ENCODE measurements around the gene STK4.
"Not testable (repeated sequence)": the region's sequence is repeated elsewhere in the genome, so short reads cannot be mapped to it uniquely, and the experiment has no call there.

STK4 gene

GRCh38 chr20:45053430-45054351, 87.4 kb downstream of the STK4 start:
- DNase-seq (ENCODE audit: low read depth), result no peak

DNA sequence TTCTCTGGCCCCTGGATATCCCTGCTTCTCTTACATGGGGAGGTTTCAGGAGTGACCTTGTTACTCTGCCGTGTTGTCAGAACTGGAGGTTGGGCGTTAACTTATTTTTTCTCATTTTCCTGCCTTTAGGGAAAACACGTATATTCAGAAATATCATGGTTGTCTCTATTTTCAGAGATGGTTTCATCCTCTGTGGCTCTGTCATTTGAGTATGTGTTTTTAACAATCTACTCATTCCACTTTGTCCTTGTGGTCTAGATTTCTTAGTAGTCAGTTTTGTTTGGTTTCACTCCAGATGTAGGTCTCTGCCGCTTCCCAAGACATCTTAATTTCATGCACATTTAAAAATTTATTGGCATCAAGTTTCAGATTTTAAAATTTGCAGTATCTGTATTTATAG, 88.7 kb downstream of the STK4 start:
- no peak for DNase-seq (ENCODE audit: low read depth)

- DNase-seq (ENCODE audit: low read depth), result no peak
Measured at GRCh38 chr20:45056473-45057173, 90.3 kb downstream of the STK4 start.

GRCh38 chr20:45058168-45058850, 92.0 kb downstream of the STK4 start:
- DNase-seq (ENCODE audit: low read depth), result no peak

- no peak for DNase-seq (ENCODE audit: low read depth)
Measured at GRCh38 chr20:45059022-45059728, 92.9 kb downstream of the STK4 start.

GRCh38 chr20:45060294-45060693, 94.0 kb downstream of the STK4 start:
- DNase-seq (ENCODE audit: low read depth), result no peak

DNA sequence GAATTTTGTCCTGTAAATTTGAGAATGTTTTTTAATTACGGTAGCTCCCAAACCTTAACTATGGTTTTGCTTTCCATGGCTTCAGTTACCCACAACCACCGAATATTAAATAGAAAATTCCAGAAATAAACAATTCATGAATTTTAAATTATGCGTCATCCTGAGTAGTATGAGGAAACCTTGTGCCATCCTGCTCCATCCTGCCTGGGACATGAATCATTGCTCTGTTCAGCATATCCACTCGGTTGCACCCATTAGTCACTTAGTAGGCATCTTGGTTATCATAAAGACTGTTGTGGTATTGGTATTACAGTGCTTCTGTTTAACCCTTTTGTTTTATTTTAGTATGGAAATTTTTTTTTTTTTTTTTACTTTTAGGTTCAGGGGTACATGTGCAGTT, 94.9 kb downstream of the STK4 start:
- DNase-seq (ENCODE audit: low read depth), result peak; percentile 95

GRCh38 chr20:45063107-45063506, 96.8 kb downstream of the STK4 start:
- not testable (repeated sequence) for DNase-seq (ENCODE audit: low read depth)

DNA sequence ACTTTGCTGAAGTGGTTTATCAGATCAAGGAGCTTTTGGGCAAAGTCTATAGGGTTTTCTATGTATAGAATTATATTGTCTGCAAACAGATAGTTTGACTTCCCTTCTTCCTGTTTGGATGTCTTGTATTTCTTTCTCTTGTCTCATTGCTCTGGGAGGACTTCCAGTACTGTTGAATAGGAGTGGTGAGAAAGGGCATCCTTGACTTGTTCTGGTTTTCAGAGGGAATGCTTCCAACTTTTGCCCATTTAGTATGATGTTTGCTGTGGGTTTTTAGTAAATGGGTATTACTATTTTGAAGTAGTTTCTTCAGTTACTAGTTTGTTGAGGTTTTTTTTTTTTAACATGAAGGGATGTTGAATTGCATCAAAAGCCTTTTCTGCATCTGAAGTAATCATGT, 98.5 kb downstream of the STK4 start:
- no peak for DNase-seq (ENCODE audit: low read depth)

DNA sequence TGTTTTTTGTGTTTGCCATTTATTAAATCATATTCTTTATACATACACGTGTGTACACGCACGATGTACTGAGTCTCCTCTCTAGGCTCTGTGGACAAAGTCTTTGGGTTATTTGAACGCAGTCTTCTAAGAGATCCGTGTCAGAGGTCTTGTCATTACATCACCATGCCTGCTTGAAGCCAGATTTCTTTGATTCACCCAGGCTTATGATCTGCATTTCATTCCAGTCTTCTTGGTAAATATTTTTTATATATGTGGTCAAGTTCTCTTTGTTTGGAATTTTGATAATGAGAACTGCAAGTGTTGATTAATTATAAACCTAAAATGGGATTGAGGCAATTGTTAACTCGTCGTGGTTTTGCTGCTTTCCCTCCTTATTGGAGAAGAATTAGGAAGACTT, 100.1 kb downstream of the STK4 start:
- DNase-seq (ENCODE audit: low read depth), result no peak

- no peak for DNase-seq (ENCODE audit: low read depth)
Measured at GRCh38 chr20:45067087-45067486, 100.8 kb downstream of the STK4 start.

DNA sequence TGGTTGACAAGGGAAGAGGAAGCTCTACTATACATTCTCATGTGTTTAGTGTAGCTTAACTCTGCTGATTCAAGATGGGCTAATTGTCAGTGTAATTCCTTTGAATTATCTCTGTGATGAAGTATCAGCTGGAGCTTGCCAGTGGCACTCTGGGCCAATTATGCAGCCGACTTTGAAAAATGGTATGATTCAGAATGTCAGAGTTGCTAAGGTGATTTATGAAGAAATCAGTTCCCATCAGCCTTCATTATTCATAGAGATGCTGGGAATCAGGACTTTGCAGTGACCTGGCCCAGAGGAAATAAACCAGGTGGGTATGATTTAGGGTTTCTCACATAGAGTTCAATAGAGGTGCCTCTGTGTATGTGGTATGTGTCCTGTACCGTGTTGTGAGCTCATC, 101.2 kb downstream of the STK4 start:
- no peak for DNase-seq (ENCODE audit: low read depth)

DNA sequence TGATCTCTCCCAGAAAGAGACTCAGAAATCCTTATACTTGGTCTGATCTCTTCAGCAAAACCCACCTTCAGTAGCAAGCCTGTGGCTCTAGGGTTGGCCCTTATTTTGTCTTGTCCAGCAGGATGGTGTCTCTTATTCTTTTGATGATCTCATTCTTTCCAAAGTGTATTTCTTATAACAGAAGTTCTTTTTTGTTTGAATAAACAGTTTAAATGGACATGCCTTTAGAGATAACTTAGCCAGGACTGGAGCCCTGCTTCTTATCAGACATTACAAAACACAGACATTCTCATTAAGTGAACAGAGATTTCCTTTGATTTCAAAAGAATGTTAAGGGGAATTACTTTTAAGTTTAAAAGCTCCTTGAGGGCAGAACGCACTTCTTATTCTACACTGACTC, 102.9 kb downstream of the STK4 start:
- DNase-seq (ENCODE audit: low read depth), result no peak

DNA sequence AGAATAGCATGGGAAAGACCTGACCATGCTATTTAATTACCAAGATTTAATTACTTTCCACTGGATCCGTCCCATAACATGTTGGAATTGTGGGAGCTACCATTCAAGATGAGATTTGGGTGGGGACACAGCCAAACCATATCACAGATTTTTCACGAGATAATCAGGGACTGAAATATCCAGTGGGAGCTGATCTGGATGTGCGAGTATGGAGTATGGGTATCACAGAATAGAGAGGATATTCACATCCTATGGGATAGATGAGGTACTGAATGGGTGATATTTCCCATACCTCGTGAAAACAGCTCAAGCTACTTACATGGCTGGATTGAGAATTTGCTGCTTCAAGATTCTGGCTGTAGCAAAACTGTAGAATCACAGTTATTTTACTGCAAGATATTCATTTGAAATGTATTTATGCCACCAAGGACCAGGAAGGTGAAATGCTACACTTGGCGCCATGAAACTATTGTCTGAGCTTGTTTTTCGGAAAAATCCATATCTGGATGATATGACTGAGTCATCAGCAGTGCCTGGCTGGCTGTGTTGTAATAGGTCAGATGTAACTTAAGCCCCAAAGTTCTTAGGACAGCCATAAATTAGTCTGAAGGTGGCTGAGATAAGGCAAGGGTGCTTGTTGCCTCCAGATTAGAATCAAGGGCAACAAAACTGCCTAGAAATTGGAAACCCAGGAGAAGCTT, 104.8 kb downstream of the STK4 start:
- DNase-seq (ENCODE audit: low read depth), result no peak

DNA sequence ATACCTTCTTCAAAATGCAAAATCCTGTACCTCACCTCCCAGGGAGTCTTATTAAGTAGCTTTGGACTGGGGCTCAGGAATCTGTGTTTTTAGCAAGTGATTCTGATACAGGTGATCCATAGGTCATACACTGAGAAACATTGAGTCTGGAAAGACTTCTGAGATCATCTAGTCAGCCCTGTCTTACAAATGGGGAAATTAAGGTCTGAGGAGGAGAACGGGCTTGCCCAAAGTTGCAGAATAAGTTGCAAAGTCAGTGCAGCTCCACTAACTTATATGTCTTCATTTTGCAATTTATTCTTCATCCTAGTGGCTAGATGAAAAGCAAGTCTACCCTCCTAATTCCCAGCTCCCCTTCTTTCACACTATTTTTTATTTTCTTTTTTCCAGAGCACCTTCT, 105.8 kb downstream of the STK4 start:
- no peak for DNase-seq (ENCODE audit: low read depth)

GRCh38 chr20:45073221-45073620, 106.9 kb downstream of the STK4 start:
- DNase-seq (ENCODE audit: low read depth), result no peak

- no peak for DNase-seq (ENCODE audit: low read depth)
Measured at GRCh38 chr20:45077559-45077958, 111.2 kb downstream of the STK4 start.

DNA sequence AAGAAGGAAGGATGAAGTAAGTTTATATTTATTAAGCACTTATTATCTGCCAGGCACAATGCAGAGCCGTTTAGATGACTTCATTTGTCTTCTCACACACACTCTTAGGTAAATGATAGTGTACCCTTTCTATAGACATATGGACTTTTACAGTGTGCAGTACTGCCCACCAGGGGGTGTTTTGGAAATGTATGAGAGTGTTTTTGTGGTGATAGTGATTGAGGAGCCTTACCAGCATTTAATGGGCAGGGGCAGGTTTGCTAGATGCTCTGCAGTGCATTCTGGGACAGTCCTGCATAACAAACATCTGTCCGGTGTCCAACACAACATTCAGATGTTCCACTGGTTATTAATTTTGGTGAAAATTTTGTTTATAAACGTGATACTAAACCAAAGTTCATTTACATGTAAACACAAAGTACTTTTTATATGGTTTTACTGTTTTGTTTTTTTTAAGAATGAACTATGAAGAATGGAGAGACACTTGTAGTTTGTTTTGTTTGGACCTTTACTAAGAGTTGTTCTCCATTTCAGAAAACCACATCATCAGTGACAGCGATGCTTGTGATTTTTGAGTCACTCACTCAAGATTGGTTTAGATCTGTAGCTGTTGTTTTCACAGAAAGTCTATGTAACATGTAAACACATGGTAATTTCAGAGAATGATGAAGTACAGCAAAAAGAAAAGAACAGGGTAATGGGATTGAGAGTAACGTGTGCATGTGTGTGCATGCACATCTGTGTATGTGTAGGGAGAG, 114.7 kb downstream of the STK4 start:
- no peak for DNase-seq (ENCODE audit: low read depth)

DNA sequence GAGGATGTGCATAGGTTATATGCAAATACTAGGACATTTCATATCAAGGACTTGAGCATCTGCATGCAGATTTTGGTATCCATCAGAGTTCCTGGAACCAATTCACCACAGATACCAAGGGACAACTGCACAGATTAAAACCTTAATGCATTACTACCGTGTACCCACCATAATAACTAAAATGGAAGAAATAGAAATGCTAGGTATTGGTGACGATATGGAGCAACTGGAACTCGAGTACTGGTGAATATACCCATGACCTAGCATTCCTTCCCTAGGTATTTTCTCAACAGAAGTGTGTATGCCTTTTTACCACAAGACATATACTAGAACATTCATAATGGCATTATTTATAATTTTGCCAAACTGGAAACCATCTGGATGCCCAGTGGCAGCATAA, 116.2 kb downstream of the STK4 start:
- no peak for DNase-seq (ENCODE audit: low read depth)

DNA sequence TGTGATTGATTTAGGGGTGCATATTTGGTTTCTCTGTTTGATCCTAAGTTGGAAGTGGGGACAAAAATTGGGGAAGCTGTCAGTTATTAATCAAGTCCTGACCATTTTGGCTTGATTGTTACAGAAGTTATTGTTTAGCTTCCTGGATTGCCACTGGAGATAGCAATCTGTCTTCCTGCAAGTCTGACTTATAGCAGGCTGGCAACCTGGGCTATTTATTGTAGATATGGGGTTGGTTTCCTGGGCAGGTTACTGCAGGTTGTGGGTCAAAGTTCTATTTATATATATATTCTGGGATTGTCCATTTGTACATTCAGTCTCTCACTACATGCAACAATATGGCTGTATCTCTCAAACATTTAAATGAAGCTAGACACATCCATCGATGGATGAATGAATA, 116.8 kb downstream of the STK4 start:
- DNase-seq (ENCODE audit: low read depth), result no peak

DNA sequence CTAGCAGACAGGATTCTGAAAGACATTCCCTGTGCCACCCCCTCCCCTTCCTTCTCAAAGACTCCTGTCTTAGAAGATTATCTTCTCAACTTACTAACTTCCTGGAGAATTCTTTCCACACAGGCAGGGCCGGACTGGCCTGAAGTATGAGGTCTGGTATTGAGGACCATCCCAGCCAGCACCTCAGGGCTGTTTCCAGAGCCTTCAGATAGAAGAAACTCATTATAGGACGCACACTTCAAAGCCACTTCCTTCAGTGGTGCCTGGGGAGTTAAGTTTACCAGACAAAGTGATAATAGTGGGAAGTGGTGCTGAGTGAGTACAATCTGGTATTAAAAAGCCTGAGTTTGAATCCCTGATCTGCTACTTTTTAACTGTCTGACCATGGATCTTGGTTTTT, 119.0 kb downstream of the STK4 start:
- no peak for DNase-seq (ENCODE audit: low read depth)

All from HS-27A (cell line).